Sigmoid colon (tissue), 4 donors: ENCODE results near the gene SCN4B.
"Not testable (repeated sequence)": the region's sequence is repeated elsewhere in the genome, so short reads cannot be mapped to it uniquely, and the experiment has no call there.

ENCODE experiments used
- POLR2A ChIP-seq, 2 donors: fragments of 450-650 bp; IDR thresholded peaks; one replicate each; pipeline ENCODE4 v1.6.1; 2016; ENCODE audit warnings: antibody characterized with exemption in 2 of 2, mild to moderate bottlenecking in 2 of 2, moderate library complexity in 2 of 2
- POLR2AphosphoS5 ChIP-seq, 4 donors: sonication (generic); formaldehyde crosslinking; IDR thresholded peaks; one replicate each; pipeline ENCODE4 v1.6.1; 2017; ENCODE audit warnings: antibody characterized with exemption in 4 of 4
- TF ChIP-seq, protein P1 (sequence below), 4 experiments: fragments of 450-650 bp in 3 of 4; fragments of 200-600 bp in 1 of 4; IDR thresholded peaks; one replicate each; pipeline ENCODE4 v1.5.1; 2016 to 2019; ENCODE audit warnings: antibody characterized with exemption in 4 of 4, mild to moderate bottlenecking in 3 of 4, moderate library complexity in 2 of 4

DNA sequence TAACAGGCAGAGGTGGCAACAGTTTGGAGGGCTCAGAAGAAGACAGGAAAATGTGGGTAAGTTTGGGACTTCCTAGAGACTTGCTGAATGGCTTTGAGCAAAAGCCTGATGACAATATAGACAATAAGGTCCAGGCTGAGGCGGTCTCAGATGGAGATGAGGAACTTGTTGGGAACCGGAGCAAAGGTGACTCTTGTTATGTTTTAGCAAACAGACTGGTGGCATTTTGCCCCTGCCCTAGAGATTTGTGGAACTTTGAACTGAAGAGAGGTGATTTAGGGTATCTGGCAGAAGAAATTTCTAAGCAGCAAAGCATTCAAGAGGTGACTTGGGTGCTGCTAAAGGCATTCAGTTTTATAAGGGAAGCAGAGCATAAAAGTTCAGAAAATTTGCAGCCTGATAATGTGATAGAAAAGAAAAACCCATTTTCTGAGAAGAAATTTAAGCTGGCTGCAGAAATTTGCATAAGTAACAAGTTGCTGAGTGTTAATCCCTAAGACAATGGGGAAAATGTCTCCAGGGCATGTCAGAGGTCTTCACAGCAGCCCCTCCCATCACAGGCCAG is 38.4 kb upstream of the SCN4B start:
- TF ChIP-seq POLR2AphosphoS5, POLR2A (IDR thresholded peaks at IDR 0.05): not testable (repeated sequence)
- TF ChIP-seq, protein P1, sequence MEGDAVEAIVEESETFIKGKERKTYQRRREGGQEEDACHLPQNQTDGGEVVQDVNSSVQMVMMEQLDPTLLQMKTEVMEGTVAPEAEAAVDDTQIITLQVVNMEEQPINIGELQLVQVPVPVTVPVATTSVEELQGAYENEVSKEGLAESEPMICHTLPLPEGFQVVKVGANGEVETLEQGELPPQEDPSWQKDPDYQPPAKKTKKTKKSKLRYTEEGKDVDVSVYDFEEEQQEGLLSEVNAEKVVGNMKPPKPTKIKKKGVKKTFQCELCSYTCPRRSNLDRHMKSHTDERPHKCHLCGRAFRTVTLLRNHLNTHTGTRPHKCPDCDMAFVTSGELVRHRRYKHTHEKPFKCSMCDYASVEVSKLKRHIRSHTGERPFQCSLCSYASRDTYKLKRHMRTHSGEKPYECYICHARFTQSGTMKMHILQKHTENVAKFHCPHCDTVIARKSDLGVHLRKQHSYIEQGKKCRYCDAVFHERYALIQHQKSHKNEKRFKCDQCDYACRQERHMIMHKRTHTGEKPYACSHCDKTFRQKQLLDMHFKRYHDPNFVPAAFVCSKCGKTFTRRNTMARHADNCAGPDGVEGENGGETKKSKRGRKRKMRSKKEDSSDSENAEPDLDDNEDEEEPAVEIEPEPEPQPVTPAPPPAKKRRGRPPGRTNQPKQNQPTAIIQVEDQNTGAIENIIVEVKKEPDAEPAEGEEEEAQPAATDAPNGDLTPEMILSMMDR (IDR thresholded peaks at IDR 0.05): not testable (repeated sequence)
